ENCODE measurements around the gene GALNT4.

GALNT4 gene

GRCh38 chr12:89517720-89518119 is 6.9 kb downstream of the GALNT4 start:
- Histone ChIP-seq H3K9me2 (replicated peaks; ENCODE audit: insufficient read depth, low read length) (no peaks in the 10 kb centered on the region), H3K36me3 (ENCODE audit: low read length) (no peaks in the 10 kb centered on the region), H4K20me1 (ENCODE audit: low read depth, low read length) (peaks cover 12% of the 10 kb centered on the region; the same call in 1 of the 2 replicates), H3K4me2 (ENCODE audit: low read depth, low read length, poor library complexity, severe bottlenecking) (no peak overlapping the region), H3F3A (ENCODE audit: insufficient read depth) (no peaks in the 10 kb centered on the region), H3K27me3 (ENCODE audit: low read length) (no peaks in the 10 kb centered on the region), H3K79me2 (ENCODE audit: insufficient read depth, low read length) (no peaks in the 10 kb centered on the region; the same call in 1 of the 2 replicates), H3K9me3 (ENCODE audit: insufficient read depth, low read length) (no peaks in the 10 kb centered on the region), H2AFZ (ENCODE audit: low read depth, low read length, severe bottlenecking) (no peak overlapping the region), H3K9ac (ENCODE audit: low read length) (no peak overlapping the region), H3K4me3 (ENCODE audit: insufficient read depth, low read length, poor library complexity, severe bottlenecking) (no peak overlapping the region), H3K27ac (ENCODE audit: low read depth, low read length) (no peak overlapping the region)
- TF ChIP-seq CTCF (IDR thresholded peaks at IDR 0.05; ENCODE audit: insufficient read depth, low read length, poor library complexity, severe bottlenecking) (no peak), EZH2phosphoT487 (conservative IDR thresholded peaks at IDR 0.05; ENCODE audit: low read length) (no peak)

- Histone ChIP-seq H3K79me2 (ENCODE audit: insufficient read depth, low read length) (no peaks in the 10 kb centered on the region), H3K27ac (ENCODE audit: low read depth, low read length) (no peak overlapping the region), H3F3A (ENCODE audit: insufficient read depth) (no peaks in the 10 kb centered on the region), H4K20me1 (ENCODE audit: low read depth, low read length) (peaks cover 12% of the 10 kb centered on the region; the same call in 1 of the 2 replicates), H3K9me2 (replicated peaks; ENCODE audit: insufficient read depth, low read length) (no peaks in the 10 kb centered on the region), H3K9me3 (ENCODE audit: insufficient read depth, low read length) (no peaks in the 10 kb centered on the region), H2AFZ (ENCODE audit: low read depth, low read length, severe bottlenecking) (no peak overlapping the region), H3K9ac (ENCODE audit: low read length) (no peak overlapping the region), H3K4me3 (ENCODE audit: insufficient read depth, low read length, poor library complexity, severe bottlenecking) (no peak overlapping the region), H3K36me3 (ENCODE audit: low read length) (no peaks in the 10 kb centered on the region), H3K4me2 (ENCODE audit: low read depth, low read length, poor library complexity, severe bottlenecking) (no peak overlapping the region), H3K27me3 (ENCODE audit: low read length) (no peaks in the 10 kb centered on the region)
- TF ChIP-seq CTCF (IDR thresholded peaks at IDR 0.05; ENCODE audit: insufficient read depth, low read length, poor library complexity, severe bottlenecking) (no peak), EZH2phosphoT487 (conservative IDR thresholded peaks at IDR 0.05; ENCODE audit: low read length) (no peak)
Measured at GRCh38 chr12:89516633-89517032, 8.0 kb downstream of the GALNT4 start.

- Histone ChIP-seq H3K9me2 (replicated peaks; ENCODE audit: insufficient read depth, low read length) (no peaks in the 10 kb centered on the region), H4K20me1 (ENCODE audit: low read depth, low read length) (peaks cover 10% of the 10 kb centered on the region; the same call in 1 of the 2 replicates), H3F3A (ENCODE audit: insufficient read depth) (no peaks in the 10 kb centered on the region), H3K9ac (ENCODE audit: low read length) (no peak overlapping the region), H3K9me3 (ENCODE audit: insufficient read depth, low read length) (no peaks in the 10 kb centered on the region), H3K27ac (ENCODE audit: low read depth, low read length) (no peak overlapping the region), H2AFZ (ENCODE audit: low read depth, low read length, severe bottlenecking) (no peak overlapping the region), H3K27me3 (ENCODE audit: low read length) (no peaks in the 10 kb centered on the region), H3K4me3 (ENCODE audit: insufficient read depth, low read length, poor library complexity, severe bottlenecking) (no peak overlapping the region), H3K4me2 (ENCODE audit: low read depth, low read length, poor library complexity, severe bottlenecking) (no peak overlapping the region), H3K36me3 (ENCODE audit: low read length) (no peaks in the 10 kb centered on the region), H3K79me2 (ENCODE audit: insufficient read depth, low read length) (no peaks in the 10 kb centered on the region)
- TF ChIP-seq EZH2phosphoT487 (conservative IDR thresholded peaks at IDR 0.05; ENCODE audit: low read length) (no peak), CTCF (IDR thresholded peaks at IDR 0.05; ENCODE audit: insufficient read depth, low read length, poor library complexity, severe bottlenecking) (no peak)
Measured at GRCh38 chr12:89514751-89515150, 9.8 kb downstream of the GALNT4 start.

Measured in SU-DHL-6 (cell line).